ENCODE measurements around the gene CLASP1. TPM values are rescaled to one million over a fixed set of nuclear protein-coding genes. Genes with fewer than 3 reads are reported as not detected.

The CLASP1 gene
- total RNA-seq, 4 donors from 2014 or later = 14.1 to 110 (median 55.9) TPM

- no peak overlapping the region for H3K27ac ChIP-seq
Measured at GRCh38 chr2:121366040-121366439, 283.2 kb downstream of the CLASP1 start.

GRCh38 chr2:121365061-121365460, 284.2 kb downstream of the CLASP1 start:
- Histone ChIP-seq H3K4me1 (no peaks in the 10 kb centered on the region), H3K27ac (no peak overlapping the region), H3K27me3 (no peaks in the 10 kb centered on the region), H3K9me3 (no peaks in the 10 kb centered on the region), H3K4me3 (no peak overlapping the region), H3K36me3 (no peaks in the 10 kb centered on the region)
- intact Hi-C loops (cut with DNase I; ENCODE audit: low total_unique reads) = no loop called here
- no peak for DNase-seq
- TF ChIP-seq POLR2A (IDR thresholded peaks at IDR 0.05) = no peak

More at GRCh38 chr2:121366040-121366439, 283.2 kb downstream of the CLASP1 start:
- DNase-seq = no peak
- Histone ChIP-seq H3K4me1 (no peaks in the 10 kb centered on the region), H3K4me3 (no peak overlapping the region), H3K27me3 (no peaks in the 10 kb centered on the region), H3K9me3 (no peaks in the 10 kb centered on the region), H3K36me3 (no peaks in the 10 kb centered on the region)
- TF ChIP-seq CTCF (IDR thresholded peaks at IDR 0.05) (no peak), POLR2A (IDR thresholded peaks at IDR 0.05) (no peak)
- intact Hi-C loops (cut with DNase I; ENCODE audit: low total_unique reads) = no loop called here

- H3K4me1 ChIP-seq = no peaks in the 10 kb centered on the region
- intact Hi-C loops (cut with DNase I; ENCODE audit: low total_unique reads) = no loop called here
- no peak overlapping the region for H3K27ac ChIP-seq
- no peaks in the 10 kb centered on the region for H3K27me3 ChIP-seq
- TF ChIP-seq CTCF (IDR thresholded peaks at IDR 0.05) (no peak), POLR2A (IDR thresholded peaks at IDR 0.05) (no peak)
- DNase-seq = no peak
- H3K9me3 ChIP-seq = no peaks in the 10 kb centered on the region
- H3K4me3 ChIP-seq = no peak overlapping the region
- H3K36me3 ChIP-seq = no peaks in the 10 kb centered on the region
Measured at GRCh38 chr2:121363632-121364420, 285.4 kb downstream of the CLASP1 start.

- Histone ChIP-seq H3K9me3 (no peaks in the 10 kb centered on the region), H3K4me1 (no peaks in the 10 kb centered on the region), H3K27me3 (no peaks in the 10 kb centered on the region), H3K36me3 (no peaks in the 10 kb centered on the region), H3K4me3 (no peak overlapping the region), H3K27ac (no peak overlapping the region)
- DNase-seq = no peak
- intact Hi-C loops (cut with DNase I; ENCODE audit: low total_unique reads) = no loop called here
- TF ChIP-seq POLR2A (IDR thresholded peaks at IDR 0.05) = no peak
- TF ChIP-seq CTCF (IDR thresholded peaks at IDR 0.05) = no peak
Measured at GRCh38 chr2:121362774-121363173, 286.5 kb downstream of the CLASP1 start.

- TF ChIP-seq POLR2A (IDR thresholded peaks at IDR 0.05) (no peak), CTCF (IDR thresholded peaks at IDR 0.05) (no peak)
- Histone ChIP-seq H3K36me3 (no peaks in the 10 kb centered on the region), H3K27me3 (no peaks in the 10 kb centered on the region), H3K4me3 (no peak overlapping the region), H3K9me3 (no peaks in the 10 kb centered on the region), H3K4me1 (no peaks in the 10 kb centered on the region), H3K27ac (no peak overlapping the region)
- no peak for DNase-seq
- intact Hi-C loops (cut with DNase I; ENCODE audit: low total_unique reads) = no loop called here
Measured at GRCh38 chr2:121362226-121362625, 287.0 kb downstream of the CLASP1 start.
